Measurements from ENCODE around the gene POLA1. TPM values are rescaled to one million over a fixed set of nuclear protein-coding genes. Genes with fewer than 3 reads are reported as not detected.
"Not testable (repeated sequence)": the region's sequence is repeated elsewhere in the genome, so short reads cannot be mapped to it uniquely, and the experiment has no call there.

The POLA1 gene
- total RNA-seq, 1 experiment from 2014 or later, result 15.1 TPM

DNA sequence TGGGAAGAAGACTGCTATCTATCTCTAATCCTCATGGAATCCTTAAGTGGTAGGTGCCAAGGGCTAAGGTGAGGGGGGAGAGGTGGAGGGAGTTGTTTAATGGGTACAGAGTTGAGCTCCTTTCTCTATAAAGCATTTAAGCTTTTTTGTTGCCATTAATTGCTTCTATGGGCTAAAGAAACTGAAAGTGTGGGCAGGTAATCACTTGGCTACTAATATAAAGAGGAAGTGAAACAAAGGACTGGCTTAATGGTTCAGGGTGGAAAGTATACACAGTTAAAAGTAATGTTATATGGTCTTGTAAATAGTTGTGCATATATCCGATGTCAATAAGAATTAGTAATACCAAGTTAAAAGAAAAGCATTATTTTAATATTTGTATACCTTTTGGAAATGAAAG, 83.9 kb downstream of the POLA1 start:
- DNase-seq (ENCODE audit: low spot score), result no peak
- in situ Hi-C loops (cut with HindIII; ENCODE audit: low sequenced_read_pairs), result no loop called here

- in situ Hi-C loops (cut with HindIII; ENCODE audit: low sequenced_read_pairs), result no loop called here
Observed at GRCh38 chrX:24782011-24782410, 88.3 kb downstream of the POLA1 start.

GRCh38 chrX:24789047-24789446, 95.3 kb downstream of the POLA1 start:
- no peak for DNase-seq (ENCODE audit: low spot score)
- in situ Hi-C loops (cut with HindIII; ENCODE audit: low sequenced_read_pairs), result no loop called here

More at GRCh38 chrX:24782011-24782410, 88.3 kb downstream of the POLA1 start:
- no peak for DNase-seq (ENCODE audit: low spot score)

DNA sequence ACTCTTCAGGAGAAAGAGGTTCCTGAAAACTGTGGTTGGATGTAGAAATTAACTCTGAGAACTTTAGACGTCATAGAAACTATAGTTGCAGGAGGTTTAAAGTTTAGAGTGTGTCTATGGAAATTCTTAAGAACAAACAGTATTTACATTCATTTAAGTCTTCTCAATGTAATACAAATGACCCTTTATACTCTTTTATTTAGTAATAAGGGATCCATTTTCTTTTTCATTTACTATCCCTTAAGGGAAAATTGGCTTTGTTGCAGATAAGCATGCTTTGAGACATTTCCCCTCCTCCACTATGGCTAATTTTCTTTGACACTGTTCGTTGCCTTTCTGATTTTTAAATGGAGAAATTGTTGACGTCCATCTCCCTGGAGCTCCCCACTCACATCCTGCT, 96.4 kb downstream of the POLA1 start:
- in situ Hi-C loops (cut with HindIII; ENCODE audit: low sequenced_read_pairs), result no loop called here
- DNase-seq (ENCODE audit: low spot score), result no peak

- DNase-seq (ENCODE audit: low spot score), result no peak
- in situ Hi-C loops (cut with HindIII; ENCODE audit: low sequenced_read_pairs), result no loop called here
Observed at GRCh38 chrX:24796204-24796603, 102.5 kb downstream of the POLA1 start.

GRCh38 chrX:24799078-24799477, 105.4 kb downstream of the POLA1 start:
- in situ Hi-C loops (cut with HindIII; ENCODE audit: low sequenced_read_pairs), result no loop called here

GRCh38 chrX:24799565-24799964, 105.8 kb downstream of the POLA1 start:
- DNase-seq (ENCODE audit: low spot score), result no peak
- in situ Hi-C loops (cut with HindIII; ENCODE audit: low sequenced_read_pairs), result no loop called here

More at GRCh38 chrX:24799078-24799477, 105.4 kb downstream of the POLA1 start:
- DNase-seq (ENCODE audit: low spot score), result no peak

- DNase-seq (ENCODE audit: low spot score), result no peak
- in situ Hi-C loops (cut with HindIII; ENCODE audit: low sequenced_read_pairs), result no loop called here
Observed at GRCh38 chrX:24805201-24805600, 111.5 kb downstream of the POLA1 start.

DNA sequence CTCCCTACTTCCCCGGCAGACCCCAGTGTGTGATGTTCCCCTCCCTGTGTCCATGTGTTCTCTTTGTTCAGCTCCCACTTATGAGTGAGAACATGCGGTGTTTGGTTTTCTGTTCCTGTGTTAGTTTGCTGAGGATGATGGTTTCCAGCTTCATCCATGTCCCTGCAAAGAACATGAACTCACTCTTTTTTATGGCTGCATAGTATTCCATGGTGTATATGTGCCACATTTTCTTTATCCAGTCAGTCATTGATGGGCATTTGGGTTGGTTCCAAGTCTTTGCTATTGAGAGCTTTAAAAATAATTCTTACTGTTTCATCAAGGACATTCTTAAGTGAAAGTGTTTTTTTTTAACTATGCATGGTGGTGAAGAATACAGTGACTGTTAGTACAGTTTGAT, 126.1 kb downstream of the POLA1 start:
- DNase-seq (ENCODE audit: low spot score); in situ Hi-C loops (cut with HindIII; ENCODE audit: low sequenced_read_pairs): not testable (repeated sequence)

- no peak for DNase-seq (ENCODE audit: low spot score)
- in situ Hi-C loops (cut with HindIII; ENCODE audit: low sequenced_read_pairs), result no loop called here
Observed at GRCh38 chrX:24828147-24828546, 134.4 kb downstream of the POLA1 start.

DNA sequence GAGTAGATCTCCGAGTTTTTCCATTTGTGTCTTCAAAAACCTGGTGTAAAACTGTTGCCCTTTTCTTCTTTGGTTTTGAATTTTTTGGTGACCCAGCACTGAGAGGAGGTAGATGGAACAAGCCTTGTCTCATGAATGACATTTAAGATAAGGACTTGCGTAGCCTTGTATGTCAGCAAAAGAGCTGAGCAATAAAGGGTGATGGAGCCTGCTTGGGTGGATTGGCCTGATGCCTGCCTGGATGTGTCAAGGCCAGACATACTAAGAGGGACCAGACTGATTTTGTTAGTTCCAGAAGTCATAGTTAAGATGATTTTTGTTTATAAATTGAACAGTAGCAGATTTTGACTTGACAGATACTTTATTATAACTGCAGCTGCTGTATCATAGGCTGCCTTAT, 134.9 kb downstream of the POLA1 start:
- in situ Hi-C loops (cut with HindIII; ENCODE audit: low sequenced_read_pairs), result no loop called here
- no peak for DNase-seq (ENCODE audit: low spot score)

GRCh38 chrX:24833695-24834094, 140.0 kb downstream of the POLA1 start:
- no peak for DNase-seq (ENCODE audit: low spot score)
- in situ Hi-C loops (cut with HindIII; ENCODE audit: low sequenced_read_pairs), result no loop called here

- no peak for DNase-seq (ENCODE audit: low spot score)
- in situ Hi-C loops (cut with HindIII; ENCODE audit: low sequenced_read_pairs), result no loop called here
Observed at GRCh38 chrX:24837966-24838365, 144.2 kb downstream of the POLA1 start.

- DNase-seq (ENCODE audit: low spot score), result peak; percentile 37
- in situ Hi-C loops (cut with HindIII; ENCODE audit: low sequenced_read_pairs), result no loop called here
Observed at GRCh38 chrX:24838629-24839028, 144.9 kb downstream of the POLA1 start.

DNA sequence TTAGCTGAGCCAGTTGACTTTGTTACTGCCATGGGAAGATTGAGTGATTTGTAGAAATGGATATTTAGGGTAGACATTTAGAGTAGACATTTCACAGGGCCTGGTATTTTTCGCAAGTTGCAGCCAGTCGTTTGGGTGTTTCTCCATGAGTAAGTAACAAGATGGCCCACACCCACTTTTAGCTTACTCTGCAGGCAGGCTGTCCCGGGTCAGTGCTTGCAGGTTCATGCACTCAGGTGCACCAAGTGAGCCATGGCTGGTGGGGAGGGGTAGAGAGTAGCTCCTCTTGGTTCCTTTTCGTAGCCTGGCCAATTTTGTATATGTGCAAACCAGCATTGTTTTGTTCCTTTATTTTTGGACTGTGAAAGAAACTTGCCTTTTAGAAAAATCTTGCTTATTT, 145.6 kb downstream of the POLA1 start:
- no peak for DNase-seq (ENCODE audit: low spot score)
- in situ Hi-C loops (cut with HindIII; ENCODE audit: low sequenced_read_pairs), result no loop called here

GRCh38 chrX:24842486-24842885, 148.8 kb downstream of the POLA1 start:
- in situ Hi-C loops (cut with HindIII; ENCODE audit: low sequenced_read_pairs), result no loop called here

DNA sequence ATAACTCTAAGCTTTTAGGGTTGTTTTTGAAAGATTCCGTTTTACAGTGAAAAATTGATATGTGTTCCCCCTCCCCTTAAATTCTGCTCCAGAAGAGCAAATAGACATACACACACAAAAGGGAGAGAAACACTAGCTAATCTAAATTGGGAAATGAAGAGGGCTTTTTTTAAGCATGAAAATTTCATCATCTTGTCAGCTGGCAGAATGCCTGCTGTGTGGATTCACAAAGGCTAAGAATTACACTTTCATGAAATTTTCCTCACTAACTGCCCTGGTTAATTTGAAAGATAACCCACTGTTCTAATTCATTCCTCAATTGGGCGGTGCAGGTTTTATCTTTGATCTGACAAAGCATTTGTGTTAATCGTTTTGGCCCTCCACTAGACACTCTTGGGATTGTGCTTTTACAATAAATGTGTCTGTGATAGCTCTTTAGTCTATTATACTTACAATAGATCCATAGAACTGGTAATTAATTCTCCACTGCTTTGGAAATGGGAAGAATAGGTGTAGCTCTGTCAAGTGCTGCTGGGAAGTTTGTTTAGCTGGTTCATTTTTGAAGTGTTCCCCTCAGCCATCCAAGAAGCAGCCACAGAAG, 152.9 kb downstream of the POLA1 start:
- peak; percentile 2 for DNase-seq (ENCODE audit: low spot score)
- in situ Hi-C loops (cut with HindIII; ENCODE audit: low sequenced_read_pairs), result no loop called here

More at GRCh38 chrX:24842486-24842885, 148.8 kb downstream of the POLA1 start:
- no peak for DNase-seq (ENCODE audit: low spot score)

- DNase-seq (ENCODE audit: low spot score), result peak; percentile 0
- in situ Hi-C loops (cut with HindIII; ENCODE audit: low sequenced_read_pairs), result no loop called here
Observed at GRCh38 chrX:24851289-24851688, 157.6 kb downstream of the POLA1 start.

GRCh38 chrX:24851780-24852179, 158.1 kb downstream of the POLA1 start:
- in situ Hi-C loops (cut with HindIII; ENCODE audit: low sequenced_read_pairs), result no loop called here
- DNase-seq (ENCODE audit: low spot score), result no peak

- DNase-seq (ENCODE audit: low spot score), result no peak
- in situ Hi-C loops (cut with HindIII; ENCODE audit: low sequenced_read_pairs), result no loop called here
Observed at GRCh38 chrX:24858004-24858746, 164.5 kb downstream of the POLA1 start.
